CD4-positive, alpha-beta T cell treated with Interleukin-10 for 1 hour (primary cell): ENCODE results near the gene CEBPG.

Experiments
- DNase-seq: peaks from one replicate; pipeline ENCODE4 v3.0.0-alpha.2; 2020

The CEBPG gene

DNA sequence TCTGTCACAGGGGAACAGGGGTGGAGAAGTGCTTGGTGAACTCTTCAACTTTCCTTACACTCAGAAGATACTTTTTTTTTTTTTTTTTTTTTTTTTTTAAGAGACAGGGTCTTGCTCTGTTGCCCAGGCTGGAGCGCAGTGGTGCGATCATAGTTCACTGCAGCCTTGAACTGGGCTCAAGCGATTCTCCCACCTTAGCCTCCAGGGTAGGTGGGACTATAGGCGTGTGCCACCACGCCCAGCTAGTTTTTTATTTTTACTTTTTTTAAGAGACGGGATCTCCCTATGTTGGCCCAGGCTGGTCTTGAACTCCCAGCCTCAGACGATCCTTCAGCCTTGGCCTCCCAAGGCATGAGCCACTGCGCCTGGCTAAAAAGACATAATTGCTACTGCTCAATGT is 11.5 kb downstream of the CEBPG start:
- no peak for DNase-seq

DNA sequence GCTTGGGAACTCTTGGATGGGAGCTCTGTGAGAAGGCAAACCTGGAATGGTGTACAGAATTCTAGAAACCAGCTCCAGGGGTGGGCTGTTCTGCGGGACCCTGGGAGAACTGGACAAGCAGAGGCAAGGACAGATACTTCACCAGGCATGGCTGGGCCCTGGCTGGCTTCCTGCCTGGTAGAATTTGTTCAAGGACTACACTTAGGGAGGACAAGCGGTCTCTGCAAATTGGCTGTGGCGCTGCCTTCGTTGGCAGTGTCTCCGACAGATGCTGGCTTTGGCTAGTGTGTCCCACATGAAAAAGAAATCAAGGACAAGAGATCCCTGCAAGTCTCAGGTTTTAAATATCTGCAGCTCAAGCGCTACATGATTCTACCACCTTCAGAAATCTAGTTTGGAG is 12.4 kb downstream of the CEBPG start:
- DNase-seq, result no peak

DNA sequence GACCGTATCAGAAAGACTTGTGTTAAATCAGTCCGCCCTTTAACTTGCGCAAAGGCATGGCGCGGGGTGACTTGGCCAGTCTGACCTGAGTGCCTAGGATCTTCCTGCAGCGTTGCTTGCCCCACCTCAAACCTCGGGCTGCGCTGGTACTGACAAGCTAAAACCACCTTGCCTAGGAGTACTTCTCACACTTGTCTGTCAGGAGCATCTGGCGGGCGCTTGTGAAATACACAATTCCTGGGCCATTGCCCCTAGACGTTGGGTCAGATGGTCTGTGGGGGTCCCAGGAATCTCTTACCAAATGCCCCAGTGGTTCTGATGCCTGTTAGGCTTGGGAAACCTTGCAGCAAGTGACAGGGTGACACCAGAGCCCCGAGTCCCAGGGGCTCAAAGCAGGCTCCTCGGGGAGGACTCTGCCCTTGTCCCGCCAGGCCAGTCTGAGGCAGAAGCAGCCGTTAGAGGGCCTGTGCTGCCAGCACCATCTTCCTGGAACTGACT is 12.9 kb downstream of the CEBPG start:
- no peak for DNase-seq

DNA sequence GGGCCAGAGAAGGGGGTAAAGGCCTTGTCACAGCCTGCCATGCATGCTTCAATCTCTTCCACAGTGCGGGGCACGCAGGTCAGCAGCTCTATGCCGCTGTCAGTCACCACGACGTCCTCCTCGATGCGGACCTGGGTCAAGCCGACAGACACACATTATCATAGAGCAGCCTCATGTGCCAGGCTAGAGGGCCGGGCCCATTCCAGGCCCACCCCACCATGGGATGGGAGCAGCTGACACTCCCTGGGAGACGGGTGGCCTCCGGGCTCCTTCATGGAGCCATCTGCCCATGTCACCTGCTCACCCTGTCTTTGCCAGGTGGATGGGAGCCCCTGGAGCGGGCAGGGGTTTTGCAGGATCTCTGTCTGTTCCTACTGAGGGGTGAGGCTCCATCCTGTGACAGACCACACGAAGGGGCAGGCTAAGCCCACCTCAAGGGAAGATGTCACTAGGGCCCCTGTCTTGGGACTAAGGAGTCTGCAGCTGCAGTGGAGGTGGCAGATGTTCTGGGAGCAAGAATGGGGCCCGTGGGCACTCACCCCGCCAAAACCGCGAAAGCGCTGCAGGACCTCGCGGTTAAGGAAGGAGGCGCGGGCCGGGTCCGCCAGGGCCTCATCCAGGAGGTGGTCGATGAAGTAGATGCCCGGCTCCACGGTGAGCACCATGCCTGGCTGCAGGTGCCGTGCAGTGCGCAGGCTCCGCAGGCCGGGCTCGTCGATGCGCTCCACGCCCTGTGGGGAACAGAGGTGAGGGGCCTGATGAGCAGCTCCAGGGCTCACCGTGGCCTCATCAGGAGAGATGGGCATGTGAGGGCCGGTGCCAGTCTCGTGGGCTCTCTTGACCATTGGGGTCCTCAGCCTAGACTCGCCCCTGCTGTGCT is 14.1 kb downstream of the CEBPG start:
- DNase-seq, result no peak

DNA sequence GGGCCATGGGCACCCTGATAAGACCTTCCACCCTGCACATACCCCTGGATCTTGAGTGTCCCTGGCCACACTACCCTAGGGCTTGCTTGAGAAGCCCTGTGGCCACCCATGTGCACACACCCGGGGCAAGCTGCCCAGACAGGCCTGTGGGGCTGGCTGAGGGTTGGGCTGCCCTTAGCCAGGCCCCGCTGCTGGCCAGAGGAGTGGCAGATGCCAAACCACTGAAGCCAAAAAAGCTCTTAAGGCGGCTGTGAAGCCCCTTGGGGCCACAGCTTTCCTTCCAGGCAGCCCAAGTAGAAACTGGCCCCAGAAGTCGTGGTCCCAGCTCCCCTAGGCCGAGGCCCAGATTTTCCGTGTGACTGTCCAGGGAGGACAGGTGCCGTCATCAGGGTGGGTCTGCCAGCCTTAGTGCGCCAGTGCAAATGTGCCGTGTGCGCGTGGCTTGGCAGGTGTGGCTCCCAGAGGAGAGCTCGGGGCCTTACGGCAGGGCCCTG is 14.8 kb downstream of the CEBPG start:
- DNase-seq, result no peak

DNA sequence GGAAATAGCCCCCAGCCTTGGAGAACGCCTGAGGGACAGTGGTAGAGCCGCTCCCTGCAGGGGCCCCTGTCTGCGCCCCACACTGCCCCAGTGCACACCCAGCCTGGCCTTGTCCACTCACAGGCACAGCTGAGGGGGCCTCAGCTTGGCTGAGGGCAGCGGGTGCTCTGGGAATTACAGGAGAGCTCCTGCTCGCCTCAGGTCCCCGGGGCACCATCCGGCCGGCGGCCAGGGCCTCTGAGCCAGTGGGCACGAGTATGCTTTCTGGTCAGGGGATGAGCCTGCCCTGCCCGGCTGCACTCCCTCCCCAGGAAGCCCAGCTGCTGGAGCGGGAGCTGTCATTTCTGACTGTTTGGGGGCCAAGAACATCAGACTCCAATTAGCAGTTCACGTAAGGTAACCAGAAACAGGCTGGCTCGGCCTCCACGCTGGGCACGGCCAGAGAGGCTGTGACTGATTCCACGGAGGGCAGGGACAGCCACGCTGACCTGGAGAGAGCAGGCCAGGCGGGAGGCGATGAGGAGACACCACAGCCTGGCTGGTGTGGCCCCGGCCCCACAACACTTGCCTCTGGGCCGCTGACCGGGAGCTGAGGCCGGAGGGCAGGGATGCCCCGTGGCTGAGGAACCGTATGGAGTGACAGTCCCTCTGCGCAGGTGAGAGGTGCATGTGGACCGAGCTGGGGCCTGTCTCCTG is 15.4 kb downstream of the CEBPG start:
- DNase-seq, result no peak

DNA sequence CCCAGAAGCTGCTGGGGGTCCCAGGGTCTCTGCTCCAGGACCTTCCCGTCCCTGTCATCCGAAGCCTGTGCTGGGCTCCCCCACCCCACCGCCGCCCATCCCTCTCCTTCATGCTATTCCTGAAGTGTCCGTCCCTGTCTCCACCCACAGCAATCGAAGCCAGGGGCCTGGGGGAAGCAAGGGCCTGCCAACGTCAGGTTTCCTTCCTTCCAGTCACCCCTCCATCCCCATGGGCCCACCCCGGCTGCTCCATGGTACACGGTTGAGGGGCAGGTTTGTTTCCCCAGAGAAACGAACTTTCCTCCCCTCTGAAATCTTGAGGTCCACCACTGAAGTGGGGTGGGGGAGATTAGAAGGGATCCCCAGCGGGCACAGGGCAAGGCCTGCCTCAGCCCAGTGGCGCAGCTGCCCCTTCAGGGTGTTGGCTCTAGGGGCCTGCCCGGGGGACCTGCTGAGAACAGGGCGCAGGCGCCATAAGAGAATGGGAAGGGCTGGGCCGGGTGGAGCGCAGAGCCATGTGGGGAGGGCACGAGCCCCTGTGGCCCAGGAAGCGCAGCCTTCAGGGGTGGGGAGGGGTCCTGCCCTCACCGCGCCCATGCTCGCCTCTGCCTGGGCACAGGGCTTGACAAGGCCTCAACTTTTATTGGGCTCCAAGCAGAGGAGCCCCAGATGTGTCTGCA is 16.1 kb downstream of the CEBPG start:
- DNase-seq, result no peak

DNA sequence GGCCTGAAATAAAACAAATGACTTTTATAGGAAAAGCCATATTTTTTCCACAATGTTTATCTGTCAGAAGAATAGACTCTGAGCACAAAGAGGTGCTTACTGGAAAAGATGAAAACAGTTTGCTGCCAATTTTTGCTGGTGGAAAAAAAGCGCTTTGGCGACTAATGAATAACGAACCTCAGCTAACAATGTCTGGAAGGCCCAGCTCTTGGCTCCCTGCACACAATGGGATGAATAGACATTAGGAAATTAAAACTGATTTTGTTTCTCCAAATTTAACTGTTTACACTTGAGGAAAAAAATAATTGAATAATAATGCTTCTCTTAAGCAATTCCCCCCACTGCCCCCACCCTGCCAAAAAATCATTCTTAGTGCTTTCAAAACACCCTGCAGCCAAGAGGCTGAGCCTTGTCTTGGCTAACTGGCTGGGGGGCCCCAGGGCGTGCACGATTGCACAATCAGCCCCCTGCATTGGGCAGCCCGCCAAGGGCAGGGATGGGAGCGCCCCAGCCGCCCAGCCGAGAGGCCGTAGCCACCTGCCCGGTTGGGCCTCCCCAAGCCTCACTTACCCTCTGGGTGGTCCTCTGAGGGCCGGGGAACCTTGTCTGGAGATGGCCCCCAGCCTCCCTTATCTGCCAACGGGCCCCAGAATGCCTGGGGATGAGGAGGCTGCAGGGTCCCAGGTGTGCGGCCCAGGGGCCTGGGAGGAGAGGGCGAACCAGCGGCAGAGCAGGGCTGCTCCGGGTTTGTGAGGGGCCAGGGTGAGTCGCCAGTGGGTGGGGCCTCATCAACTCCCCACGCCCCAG is 16.8 kb downstream of the CEBPG start:
- DNase-seq, result no peak

DNA sequence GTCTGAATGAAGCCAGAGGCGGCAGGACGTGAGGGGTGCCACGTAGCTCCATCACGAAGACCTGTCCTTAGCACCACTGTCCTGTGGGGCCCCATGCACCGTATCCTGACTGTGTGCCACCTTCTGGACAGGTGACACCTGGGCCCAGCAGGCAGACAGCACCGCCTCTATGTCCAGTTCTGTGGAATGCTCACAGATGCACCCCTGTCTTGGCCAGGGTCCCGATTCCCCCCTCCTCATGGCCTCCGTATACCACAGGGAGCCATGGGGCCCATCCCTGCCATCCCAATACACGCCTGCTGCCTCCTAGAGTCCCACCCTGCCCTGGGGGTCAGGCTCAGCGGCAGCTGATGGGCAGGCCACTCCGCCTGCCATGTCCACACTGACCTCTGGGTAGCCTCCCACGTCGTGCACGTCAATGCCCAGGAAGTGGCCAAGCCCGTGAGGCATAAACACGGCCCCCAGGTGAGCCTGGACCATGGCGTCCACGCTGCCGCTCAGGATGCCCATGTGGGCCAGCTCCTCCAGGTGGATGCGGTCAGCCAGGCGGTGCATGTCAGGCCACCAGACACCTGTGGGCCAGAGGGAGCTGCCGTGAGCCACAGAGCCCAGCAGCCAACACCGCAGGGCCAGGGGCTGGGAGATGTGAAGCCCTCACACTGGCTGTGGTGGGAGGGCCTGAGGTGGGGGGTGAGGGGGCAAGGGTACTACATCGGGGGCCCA is 17.6 kb downstream of the CEBPG start:
- DNase-seq, result no peak

DNA sequence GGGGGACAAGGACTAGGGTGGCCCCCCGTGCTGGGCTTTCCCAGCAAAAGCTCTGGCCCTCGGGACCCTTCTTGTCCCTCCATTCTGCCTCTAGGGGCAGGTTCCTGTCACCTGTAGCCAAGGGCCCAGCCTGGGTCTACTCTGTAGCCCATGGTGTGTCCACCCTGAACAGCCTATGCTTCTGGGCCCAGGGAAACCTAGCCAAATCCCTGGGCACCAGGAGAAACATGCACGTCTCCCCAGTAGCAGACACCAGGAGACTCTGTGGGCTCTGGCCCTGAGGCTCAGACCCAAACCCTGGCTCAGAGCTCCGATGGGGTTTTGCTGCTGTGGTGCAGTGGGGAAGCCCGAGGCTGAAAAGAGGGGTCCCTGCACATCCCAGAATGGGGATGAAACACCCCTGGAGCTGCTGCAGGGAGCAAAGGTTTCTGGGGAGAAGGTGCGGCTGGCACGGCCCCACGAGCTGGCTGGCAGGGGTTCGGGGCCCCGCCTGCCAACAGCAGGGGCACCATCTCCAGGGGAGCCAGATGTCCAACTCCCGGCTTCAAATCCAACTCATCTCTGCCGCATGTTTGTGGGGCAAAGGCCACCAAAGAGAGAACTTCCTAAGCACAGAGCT is 18.2 kb downstream of the CEBPG start:
- DNase-seq, result no peak

DNA sequence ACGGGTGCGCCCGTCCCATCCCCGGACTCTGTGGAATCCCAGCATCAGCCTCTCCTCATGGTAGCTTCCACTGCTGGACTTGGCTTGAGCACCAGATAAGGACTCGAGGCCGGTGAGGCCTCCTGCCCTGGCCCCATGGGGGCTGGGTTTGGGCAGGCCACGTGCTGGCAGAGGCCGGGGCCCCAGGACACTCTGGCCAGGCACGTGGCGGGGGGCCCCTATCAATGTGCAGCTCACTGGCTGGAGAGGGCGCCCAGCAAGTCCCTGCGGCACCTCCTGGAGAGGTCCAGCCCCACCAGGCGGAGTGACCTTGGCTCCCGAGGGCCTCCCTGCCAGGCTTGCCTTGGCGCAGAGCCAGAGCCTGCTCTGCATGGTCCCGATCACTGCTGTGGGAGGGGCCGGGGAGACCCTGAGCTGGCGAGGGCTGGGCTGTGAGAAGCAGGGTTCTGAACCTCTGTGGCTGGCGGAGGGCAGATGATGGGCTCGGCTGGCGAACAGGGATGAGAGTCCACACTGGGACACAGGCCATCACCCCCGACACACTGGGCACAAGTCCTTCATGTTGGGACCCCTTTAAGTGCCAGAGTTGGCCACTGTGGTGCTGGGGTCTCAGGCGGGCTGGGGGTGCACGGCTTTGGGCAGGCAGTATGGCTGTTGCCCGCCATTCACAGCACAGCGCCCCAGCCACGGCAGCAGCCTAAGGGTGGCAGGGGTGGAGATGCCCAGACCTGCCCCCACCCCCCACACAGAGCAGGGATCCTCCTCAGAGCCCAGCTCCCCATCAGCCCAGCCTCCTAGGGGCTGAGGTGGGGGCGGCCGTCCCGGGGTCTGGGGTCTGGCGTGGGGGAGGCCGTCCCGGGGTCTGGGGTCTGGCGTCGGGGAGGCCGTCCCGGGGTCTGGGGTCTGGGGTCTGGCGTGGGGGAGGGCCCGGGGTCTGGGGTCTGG is 19.1 kb downstream of the CEBPG start:
- no peak for DNase-seq

DNA sequence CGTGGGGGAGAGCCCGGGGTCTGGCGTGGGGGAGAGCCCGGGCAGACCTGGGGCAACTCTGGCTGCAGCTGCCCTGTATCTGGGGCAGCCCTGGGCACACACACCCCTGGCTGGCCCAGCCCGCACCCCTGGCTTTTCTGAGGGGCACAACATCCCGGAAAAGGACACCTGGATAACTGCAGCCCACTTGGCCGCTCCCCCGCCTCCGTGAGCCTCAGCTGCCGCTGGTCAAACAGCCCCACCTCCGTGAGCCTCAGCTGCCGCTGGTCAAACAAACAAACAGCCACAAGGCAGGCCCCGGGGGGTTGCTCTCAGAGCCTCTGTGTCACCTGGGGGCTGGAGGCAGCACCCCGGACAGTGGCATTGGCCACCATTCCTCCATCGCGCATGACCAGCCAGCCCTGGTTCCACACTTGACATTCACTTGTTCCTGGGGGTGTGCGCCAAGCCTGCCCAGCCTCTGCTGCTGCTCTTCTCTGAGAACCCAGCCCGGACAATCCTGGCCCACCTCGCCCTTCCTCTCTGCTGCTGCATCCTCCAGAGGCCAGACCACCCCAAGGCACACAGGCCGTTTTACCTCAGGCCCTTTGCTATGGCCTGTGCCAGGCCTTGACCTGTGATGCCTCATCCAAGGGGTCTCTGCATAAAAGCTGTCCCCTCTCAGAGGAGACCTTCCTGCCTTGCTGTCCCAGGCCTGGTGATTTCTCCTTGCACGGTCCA is 19.9 kb downstream of the CEBPG start:
- DNase-seq, result no peak

DNA sequence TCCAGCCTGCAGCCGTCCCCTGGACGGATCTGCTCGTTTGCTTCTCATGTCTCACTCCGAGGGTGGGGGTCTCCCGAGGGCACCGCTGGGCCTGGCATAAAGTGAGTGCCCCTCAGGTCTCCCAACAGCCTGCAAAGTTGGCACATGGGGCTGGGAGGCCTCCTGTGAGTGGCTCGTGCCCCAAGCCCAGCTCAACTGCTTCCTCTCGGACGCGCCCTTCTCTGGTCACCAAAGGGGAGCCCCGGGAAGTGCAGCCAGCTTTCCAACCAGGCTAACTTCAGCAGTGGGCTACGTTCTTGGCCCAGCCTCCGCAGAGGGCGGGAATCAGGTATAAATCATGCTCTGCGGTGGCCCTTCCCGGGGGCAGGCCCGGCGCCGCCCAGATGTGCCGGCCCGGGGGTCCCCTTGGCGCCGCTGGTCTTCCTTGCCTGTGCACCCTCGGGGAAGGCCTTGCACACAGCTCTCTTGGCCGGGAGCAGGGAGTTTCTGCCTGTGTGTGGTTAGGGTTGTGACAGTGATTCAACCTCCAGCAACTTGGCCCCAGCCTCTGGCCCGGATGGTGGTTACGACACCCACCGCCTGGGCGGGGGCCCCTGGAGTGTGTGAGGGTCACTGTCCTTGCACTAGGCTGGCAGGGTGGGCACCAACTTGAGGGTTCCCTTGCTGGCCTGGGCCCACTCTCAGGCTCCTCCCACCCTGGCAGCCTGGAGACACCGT is 20.7 kb downstream of the CEBPG start:
- DNase-seq, result no peak

DNA sequence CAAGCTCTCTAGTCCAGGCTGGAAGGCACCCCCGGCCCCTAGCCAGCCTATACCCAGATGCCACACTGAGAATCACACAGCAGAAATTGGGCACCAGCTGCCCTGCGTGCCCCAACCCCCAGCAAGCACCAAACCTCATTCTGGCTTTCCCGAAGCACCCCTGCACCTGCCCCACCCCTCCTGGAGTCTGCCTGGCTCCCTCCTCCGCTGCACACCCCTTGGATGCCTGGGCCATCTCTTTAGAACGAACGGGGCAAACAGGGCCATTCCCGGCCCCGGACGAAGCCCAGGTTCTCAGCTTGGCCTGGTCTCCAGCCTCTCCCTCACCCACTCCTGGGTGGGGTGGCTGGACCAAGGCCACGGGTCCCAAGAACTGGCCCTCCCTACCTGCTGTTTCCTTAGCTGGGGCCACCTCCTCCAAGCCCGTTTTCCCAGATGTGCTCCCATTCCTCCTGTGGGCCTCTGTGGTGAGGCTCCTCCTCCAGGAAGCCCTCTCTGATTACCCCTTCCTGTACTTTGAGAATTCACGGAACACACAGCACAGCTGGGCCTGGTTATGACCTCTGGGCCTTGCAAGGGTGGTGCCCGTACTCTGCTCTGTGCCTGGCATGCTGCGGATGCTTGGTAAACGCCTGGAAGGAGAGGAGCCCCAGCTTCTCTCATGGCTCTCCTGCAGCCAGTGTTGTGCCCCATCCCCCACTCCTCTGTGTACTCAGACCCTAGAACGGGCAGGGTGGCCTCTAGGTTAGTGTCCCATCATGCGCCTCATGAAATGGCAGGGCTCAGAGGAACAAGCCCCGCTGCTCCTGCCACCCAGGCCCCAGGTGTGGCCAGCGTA is 21.4 kb downstream of the CEBPG start:
- DNase-seq, result no peak

DNA sequence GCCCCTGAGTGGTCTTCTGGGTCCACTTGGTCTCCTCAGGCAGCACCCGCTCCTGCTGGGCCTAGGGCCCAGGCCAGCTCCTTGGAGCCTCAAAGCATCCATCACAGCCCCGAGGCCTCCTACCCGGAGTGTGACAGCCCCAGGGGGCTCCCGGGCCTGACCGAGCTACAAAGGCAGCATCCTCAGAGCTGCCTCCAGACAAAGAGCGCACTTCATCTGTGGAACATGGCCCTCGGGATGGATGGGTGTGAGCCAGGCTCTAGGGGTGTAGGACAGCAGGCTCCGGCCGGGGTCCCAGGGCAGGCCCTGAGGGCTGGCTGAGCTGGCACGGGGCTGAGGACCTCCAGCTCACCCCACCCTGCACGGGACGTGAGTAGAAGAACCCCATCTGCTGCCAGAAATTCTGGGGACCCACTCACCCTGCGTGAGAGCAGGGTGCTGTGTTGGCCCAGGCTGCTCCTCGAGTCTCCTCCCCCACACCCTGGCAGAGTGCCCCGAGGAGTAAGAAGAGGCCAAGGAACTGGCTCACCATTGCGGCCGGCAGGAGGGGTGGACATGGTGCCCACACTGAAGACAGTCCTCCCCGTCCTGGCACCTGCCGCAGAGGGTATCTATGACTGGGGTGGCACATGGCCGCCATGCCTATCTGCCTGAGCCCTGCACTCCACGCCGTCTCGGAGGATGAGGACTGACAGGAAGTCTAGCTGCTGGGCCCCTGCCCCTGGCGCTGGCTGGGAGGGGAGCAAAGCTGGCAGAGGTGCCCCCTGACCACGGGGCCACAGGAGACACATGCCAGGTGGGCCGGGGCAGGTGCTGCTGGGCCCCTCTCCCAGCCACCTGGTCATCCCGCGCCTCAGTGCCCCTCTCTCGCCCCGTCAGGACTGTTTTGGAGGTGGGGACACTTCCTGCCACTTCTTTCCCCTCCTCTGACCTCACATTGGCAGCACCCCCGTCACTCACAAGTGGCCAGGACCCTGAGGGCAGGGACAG is 22.3 kb downstream of the CEBPG start:
- DNase-seq, result no peak

DNA sequence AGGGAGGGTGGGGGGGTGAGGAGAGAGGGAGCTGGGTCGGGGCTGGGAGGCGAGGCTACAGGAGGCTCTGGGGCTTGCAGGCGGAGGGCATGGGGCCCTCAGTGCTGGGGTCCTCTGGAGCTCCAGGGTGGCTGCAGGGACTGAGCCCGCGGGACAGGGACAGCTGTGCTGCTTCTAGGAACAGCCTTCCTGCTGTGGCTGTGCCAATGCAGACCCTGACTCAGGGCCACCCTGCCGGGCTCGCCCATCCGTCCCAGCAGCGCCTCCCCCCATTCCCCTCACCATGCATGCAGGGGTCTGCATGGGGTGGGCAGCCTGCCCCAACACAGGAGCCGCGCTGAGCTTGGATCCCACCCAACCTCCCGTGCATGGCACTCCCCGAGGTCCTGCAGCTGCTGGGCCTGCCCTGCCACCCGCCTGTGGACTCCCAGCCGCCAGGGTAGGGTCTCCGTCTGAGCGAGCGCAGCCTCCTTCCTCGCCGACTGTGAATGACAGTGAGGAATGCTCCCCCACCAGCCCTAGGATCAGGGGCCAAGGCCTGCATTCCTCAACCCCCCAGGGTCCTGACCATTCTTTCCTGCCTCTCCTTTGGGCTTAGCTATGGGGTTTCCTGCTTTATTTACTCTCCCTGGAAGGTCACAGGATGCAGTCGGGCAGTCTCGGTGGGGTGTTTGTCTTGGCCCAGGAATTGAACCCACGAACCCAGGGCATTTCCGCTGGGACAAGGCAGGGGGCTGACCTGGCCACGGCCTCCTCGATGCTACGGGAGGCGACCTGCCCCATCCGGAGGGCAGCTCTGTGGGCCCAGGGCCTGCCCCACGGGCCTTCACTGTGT is 23.4 kb downstream of the CEBPG start:
- DNase-seq, result no peak
